NCI-H345 treated with DMSO at 0.1 percent for 48 hours (cell line): ENCODE results near the gene DOCK10.
"Not testable (repeated sequence)": the region's sequence is repeated elsewhere in the genome, so short reads cannot be mapped to it uniquely, and the experiment has no call there.

Experiments
- DNase-seq: peaks from one replicate; lab custom pipeline; 2025; ENCODE audit not compliant: unreplicated experiment; lab: John Stamatoyannopoulos, UW

DOCK10 gene

DNA sequence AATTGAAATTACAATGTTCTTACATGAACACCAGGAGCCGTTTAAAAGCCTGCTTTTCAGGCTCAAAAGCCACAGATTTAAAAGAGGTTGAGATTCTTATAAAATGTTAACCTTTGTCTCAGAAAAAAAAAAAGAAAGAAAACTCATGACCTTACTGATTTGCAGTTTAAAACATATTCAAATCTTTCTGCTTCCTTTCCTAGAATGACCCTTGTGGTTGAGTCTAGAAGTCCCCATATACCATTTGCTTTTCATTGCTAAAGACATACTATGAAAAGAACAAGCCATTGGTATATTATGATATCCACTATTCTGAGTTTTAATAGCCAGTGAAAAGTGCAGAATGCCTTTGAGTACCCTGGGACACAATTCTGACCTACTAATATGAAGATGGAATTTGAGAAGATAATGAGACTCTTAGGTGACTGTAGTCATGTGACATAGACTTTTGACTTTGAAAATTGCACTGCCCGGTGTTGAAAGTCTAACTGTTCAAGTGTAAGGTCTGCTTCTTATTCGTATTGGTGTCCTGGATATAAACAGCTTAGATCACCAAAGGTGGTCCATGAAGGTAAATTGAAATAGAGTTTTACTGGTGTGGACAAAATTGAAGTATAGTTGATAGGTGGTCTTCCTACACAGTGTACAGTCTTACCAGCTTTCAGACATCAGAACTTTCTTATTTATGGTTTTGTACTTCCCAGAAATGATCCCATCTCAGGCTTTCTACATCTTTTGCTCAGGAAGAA is 117.0 kb downstream of the DOCK10 start:
- no peak for DNase-seq

DNA sequence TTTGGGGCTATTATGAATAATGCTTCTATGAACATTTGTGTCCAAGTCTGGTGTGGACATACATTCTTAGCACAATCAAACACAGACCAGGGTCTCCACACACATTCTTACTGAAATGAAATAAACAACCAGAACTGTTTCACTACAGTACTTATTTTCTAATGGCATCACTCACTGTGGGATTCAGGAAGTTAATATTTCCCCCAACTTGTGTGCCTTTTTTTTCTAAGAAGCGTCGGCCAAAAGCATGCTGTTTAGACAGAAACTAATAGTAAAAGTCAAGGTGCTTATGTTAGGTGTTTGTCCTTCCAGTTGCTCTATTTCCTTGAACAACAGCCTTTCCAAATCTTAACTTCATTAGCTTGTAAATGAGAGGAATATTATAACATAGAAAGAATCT is 117.6 kb downstream of the DOCK10 start:
- DNase-seq = no peak

DNA sequence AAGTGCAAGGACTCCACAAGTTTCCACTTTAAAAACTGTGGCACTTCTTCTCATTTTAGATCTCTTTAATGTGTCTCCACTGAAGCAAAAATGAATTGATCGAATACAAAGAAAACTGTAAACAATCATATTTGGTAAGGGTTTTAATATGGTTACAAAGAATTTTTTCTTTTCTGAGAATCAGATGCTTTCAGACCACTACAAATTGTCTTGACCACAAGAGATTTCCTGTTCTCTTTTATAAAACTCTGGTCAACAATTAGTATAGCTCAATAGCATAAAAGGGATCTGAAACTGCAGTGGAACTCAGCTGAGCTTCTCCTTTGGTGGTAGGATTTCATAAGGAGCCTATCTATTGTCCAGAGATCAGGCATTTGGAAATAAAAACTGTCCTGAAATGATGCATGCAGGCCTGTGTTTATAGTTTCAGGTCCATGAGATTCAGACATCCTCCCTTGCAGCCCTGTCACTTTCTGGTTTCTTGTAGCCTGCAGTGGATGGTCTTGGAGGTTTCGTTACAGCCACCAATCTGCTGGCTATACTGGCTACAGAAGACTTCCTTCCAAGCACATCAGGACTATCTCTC is 120.0 kb downstream of the DOCK10 start:
- no peak for DNase-seq

GRCh38 chr2:224919472-224920110 is 122.7 kb downstream of the DOCK10 start:
- DNase-seq = no peak

DNA sequence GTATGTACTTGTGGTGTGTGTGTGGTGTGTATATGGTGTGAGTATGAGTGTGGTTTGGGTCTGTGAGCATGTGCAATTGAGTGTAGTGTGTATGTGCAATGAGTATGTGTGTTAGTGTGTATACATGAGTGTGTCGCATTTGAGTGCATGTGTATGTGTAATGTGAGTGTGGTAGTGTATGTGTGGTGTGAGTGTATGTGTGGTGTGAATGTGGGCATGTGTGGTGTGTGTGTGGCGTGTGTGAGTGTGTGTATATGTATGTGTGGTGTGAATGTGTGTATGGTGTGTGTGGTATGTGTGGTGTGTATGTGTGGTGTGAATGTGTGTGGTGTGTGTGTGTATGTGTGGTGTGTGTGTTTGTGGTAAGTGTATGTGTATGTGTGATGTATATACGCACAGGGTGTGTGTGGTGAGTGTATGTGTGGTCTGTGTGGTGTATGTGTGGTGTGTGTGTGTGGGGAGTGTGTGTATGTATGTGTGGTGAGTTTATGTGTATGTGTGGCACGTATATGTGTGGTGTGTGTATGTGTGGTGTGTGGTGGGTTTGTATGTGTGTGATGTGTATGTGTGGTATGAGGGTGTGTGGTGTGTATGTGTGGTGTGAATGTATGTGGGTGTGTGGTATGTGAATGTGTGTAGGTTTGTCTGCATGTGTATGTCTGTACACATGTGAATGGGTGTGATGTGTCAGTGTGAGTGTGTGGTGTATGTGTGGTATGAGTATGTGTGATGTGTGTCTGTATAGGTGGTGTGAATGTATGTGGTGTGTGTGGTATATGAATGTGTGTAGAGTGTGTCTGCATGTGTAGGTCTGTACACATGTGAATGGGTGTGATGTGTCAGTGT is 123.4 kb downstream of the DOCK10 start:
- no peak for DNase-seq

DNA sequence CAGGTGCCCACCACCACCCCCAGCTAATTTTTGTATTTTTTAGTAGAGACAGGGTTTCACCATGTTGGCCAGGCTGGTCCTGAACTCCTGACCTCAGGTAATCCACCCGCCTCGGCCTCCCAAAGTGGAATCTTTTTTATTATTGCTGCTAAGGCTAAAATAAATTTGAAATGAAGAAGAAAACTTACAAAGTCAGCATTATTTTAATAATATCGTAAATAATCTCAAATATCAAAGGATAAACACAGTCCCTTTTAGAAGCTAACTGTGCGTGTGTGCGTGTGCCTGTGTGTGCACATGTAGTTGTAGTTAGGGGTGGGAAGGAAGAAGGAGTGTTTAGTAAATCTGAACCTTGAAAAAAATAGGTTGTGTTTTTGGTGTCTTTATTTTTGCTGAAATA is 125.0 kb downstream of the DOCK10 start:
- DNase-seq = not testable (repeated sequence)

- no peak for DNase-seq
Observed at GRCh38 chr2:224915136-224915535, 127.1 kb downstream of the DOCK10 start.

DNA sequence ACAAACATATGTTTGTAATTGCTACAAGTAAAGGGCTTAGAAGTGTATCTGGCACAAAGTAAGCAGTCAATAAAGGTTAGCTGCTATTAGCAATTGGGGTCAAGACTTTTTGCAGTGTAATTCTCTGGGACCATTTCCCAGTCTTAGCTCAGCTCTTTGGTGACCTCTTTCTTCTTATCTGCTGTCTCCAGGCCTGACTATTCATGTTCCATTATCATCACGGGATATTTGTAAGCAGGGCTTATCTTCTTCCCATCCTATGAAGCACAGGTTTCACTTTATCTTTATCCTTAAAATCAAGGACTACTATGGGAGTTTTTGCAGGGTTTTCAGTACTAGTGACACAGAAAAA is 131.7 kb downstream of the DOCK10 start:
- DNase-seq = no peak

- peak; percentile 37 for DNase-seq
Observed at GRCh38 chr2:224909885-224910573, 132.2 kb downstream of the DOCK10 start.

- DNase-seq = no peak
Observed at GRCh38 chr2:224908818-224909217, 133.4 kb downstream of the DOCK10 start.

DNA sequence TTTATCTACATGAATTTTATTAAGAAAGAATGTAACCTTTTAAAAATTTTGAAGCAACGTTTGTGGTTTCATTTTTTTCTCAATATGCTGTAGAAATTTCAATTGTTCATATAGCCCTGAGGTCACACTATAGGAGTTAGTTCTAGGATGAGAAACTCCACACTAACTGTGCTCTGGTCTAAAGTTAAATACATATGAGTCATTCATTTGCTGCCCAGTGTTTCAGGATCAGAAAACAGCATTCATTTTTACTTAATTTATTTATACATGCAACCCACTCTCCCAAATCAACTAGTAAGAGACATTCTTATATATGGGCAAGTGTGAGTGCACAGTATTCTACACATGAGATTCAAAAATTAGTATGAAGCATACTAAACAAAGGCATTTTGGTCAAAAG is 137.9 kb downstream of the DOCK10 start:
- no peak for DNase-seq

DNA sequence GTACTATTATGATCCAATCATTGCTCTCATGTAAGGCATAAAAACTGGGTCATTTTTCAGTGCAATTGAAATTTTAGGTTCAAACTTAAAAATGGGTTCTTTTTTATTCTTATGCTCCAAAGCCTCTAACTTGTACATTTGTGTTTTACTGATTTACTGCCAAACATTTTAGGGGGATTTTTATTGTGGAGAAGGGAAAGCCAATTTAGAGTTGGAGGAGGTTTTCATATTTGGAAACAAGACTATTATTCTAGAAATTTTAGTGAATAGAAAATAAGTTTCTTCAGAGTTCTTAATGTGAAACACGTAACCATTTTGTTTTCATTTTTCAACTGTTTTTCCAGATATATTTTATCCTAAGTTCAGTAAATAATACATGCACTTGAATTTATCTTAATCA is 138.6 kb downstream of the DOCK10 start:
- no peak for DNase-seq

- DNase-seq = peak; percentile 4
Observed at GRCh38 chr2:224901121-224901676, 141.1 kb downstream of the DOCK10 start.

- DNase-seq = no peak
Observed at GRCh38 chr2:224895377-224895776, 146.9 kb downstream of the DOCK10 start.

- no peak for DNase-seq
Observed at GRCh38 chr2:224894356-224894755, 147.9 kb downstream of the DOCK10 start.

DNA sequence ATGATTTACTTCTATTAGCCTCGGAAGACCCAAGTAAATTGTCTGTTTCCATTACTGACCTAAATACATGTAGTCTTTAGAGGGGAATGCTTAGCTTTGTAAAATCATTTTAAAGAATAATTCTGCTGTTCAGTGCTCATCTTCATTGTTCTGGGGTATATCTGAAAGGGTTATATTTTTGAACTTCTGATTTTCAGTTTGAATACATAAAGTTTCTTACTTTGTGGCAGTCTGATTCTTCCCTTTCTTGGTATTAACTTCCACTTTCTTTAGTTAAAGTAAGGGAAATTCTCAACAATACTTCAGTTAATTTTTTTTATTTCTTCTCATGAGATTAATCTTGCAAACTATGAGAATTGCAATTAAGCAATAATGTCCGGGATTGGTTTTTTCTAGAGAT is 148.4 kb downstream of the DOCK10 start:
- no peak for DNase-seq

- no peak for DNase-seq
Observed at GRCh38 chr2:224892574-224893204, 149.6 kb downstream of the DOCK10 start.

DNA sequence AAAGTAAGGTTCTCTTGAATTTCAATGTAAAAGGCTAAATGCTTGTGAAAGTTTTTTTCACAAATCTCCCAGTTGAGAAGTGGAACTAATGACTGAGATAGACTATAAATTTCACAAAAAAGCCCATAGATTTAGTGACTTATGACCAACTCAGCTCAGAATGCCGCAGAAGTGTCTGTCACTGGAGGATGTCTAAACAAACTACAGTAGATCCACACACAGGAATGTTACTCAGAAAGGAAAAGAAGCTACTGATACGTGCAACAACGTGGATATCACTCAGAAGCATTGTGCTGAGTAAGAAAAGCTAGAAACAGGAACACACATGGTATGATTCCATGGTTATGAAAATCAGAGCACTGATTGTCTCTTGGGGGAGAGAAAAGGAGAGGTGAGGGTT is 151.9 kb downstream of the DOCK10 start:
- DNase-seq = no peak

GRCh38 chr2:224887141-224887540 is 155.1 kb downstream of the DOCK10 start:
- DNase-seq = no peak

DNA sequence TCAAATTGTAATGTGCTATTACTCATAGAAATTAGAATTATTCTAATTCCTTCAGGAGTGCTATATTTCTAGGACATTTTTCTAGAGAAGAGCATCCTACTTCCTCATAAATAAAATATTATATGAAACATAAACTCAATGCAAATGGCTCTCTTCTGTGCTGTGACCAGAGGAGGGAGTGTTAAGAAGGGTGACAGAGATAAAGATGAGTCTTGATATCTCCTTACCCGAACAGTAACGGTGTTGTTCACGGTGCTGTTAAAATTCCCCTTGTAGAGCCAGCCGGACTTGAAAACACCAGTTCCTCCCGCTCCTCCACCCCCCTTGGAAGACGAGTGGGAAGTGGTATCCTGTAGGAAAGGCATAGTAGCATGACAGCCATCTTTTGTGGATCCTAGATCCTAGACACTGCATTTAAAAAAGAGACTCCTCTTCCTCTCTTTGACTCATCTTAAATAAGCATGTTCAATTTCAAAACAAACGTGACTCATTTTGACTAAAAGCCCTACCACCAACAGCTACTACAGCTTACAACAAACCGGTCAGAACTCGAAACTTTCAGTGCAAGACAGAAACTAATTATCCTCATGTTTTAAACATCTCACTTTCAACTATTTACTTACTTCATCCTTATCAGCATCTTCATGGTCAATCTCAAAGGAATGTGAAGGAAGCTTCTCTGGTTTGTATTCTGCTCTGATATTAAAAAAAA is 156.3 kb downstream of the DOCK10 start:
- no peak for DNase-seq
